ENCODE measurements around the gene SPTBN1. TPM values are rescaled to one million over a fixed set of nuclear protein-coding genes. Genes with fewer than 3 reads are reported as not detected.

Gene SPTBN1
- total and polyA plus RNA-seq, 2 experiments from 2014 or later, result 58.1 to 204 TPM

DNA sequence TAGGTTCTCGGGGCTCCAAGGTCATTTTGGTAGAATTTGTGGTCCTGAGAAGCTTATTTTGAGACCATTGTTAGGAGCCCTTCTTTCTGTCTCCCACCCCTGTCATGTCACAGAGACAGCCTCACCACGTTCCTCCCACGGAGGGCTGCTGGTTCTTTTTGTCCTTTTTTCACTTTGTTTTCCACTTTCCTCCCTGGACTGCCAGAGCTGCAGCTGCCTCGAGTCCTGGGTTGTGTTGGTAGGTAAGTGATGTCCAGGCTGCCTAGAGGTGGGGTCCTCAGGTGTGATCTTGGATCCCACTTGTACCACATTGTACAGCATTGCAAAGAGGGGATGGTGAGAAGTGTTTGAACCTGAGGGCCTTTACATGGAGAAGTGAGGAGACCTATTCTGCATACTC lies 137.1 kb downstream of the SPTBN1 start:
- ATAC-seq, result no peak
- Histone ChIP-seq H3K4me1 (ENCODE audit: insufficient read depth) (peaks cover 32% of the 10 kb centered on the region), H3K27me3 (ENCODE audit: insufficient read depth) (no peaks in the 10 kb centered on the region), H3K79me2 (replicated peaks; ENCODE audit: insufficient read depth) (peaks cover 100% of the 10 kb centered on the region), H3K4me2 (no peak overlapping the region), H4K20me1 (replicated peaks; ENCODE audit: insufficient read depth) (peaks cover 75% of the 10 kb centered on the region), H3K4me3 (no peak overlapping the region), H2AFZ (no peak overlapping the region), H3K27ac (ENCODE audit: low read depth) (no peak overlapping the region), H3F3A (replicated peaks; ENCODE audit: low read depth) (no peaks in the 10 kb centered on the region), H3K36me3 (ENCODE audit: insufficient read depth) (no peaks in the 10 kb centered on the region; the same call in 1 of the 2 replicates), H3K9me2 (ENCODE audit: insufficient read depth) (peaks cover 4% of the 10 kb centered on the region; the same call in 1 of the 2 replicates)
- peaks cover 6% of the 10 kb centered on the region for H3K36me3 Mint-ChIP-seq (ENCODE audit: low read depth)
- DNase-seq (ENCODE audit: low spot score), result no peak
- peaks cover 45% of the 10 kb centered on the region for H3K4me1 Mint-ChIP-seq
- peaks cover 15% of the 10 kb centered on the region for H3K27me3 Mint-ChIP-seq (ENCODE audit: insufficient read depth, low read depth, poor library complexity)
- TF ChIP-seq ZNF331 (CRISPR knock-in tag; IDR thresholded peaks at IDR 0.05; ENCODE audit: low read depth), result no peak
- TF ChIP-seq, protein P1, sequence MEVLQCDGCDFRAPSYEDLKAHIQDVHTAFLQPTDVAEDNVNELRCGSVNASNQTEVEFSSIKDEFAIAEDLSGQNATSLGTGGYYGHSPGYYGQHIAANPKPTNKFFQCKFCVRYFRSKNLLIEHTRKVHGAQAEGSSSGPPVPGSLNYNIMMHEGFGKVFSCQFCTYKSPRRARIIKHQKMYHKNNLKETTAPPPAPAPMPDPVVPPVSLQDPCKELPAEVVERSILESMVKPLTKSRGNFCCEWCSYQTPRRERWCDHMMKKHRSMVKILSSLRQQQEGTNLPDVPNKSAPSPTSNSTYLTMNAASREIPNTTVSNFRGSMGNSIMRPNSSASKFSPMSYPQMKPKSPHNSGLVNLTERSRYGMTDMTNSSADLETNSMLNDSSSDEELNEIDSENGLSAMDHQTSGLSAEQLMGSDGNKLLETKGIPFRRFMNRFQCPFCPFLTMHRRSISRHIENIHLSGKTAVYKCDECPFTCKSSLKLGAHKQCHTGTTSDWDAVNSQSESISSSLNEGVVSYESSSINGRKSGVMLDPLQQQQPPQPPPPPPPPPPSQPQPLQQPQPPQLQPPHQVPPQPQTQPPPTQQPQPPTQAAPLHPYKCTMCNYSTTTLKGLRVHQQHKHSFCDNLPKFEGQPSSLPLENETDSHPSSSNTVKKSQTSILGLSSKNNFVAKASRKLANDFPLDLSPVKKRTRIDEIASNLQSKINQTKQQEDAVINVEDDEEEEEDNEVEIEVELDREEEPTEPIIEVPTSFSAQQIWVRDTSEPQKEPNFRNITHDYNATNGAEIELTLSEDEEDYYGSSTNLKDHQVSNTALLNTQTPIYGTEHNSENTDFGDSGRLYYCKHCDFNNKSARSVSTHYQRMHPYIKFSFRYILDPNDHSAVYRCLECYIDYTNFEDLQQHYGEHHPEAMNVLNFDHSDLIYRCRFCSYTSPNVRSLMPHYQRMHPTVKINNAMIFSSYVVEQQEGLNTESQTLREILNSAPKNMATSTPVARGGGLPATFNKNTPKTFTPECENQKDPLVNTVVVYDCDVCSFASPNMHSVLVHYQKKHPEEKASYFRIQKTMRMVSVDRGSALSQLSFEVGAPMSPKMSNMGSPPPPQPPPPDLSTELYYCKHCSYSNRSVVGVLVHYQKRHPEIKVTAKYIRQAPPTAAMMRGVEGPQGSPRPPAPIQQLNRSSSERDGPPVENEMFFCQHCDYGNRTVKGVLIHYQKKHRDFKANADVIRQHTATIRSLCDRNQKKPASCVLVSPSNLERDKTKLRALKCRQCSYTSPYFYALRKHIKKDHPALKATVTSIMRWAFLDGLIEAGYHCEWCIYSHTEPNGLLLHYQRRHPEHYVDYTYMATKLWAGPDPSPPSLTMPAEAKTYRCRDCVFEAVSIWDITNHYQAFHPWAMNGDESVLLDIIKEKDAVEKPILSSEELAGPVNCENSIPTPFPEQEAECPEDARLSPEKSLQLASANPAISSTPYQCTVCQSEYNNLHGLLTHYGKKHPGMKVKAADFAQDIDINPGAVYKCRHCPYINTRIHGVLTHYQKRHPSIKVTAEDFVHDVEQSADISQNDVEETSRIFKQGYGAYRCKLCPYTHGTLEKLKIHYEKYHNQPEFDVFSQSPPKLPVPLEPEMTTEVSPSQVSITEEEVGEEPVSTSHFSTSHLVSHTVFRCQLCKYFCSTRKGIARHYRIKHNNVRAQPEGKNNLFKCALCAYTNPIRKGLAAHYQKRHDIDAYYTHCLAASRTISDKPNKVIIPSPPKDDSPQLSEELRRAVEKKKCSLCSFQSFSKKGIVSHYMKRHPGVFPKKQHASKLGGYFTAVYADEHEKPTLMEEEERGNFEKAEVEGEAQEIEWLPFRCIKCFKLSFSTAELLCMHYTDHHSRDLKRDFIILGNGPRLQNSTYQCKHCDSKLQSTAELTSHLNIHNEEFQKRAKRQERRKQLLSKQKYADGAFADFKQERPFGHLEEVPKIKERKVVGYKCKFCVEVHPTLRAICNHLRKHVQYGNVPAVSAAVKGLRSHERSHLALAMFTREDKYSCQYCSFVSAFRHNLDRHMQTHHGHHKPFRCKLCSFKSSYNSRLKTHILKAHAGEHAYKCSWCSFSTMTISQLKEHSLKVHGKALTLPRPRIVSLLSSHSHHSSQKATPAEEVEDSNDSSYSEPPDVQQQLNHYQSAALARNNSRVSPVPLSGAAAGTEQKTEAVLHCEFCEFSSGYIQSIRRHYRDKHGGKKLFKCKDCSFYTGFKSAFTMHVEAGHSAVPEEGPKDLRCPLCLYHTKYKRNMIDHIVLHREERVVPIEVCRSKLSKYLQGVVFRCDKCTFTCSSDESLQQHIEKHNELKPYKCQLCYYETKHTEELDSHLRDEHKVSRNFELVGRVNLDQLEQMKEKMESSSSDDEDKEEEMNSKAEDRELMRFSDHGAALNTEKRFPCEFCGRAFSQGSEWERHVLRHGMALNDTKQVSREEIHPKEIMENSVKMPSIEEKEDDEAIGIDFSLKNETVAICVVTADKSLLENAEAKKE (CRISPR knock-in tag; IDR thresholded peaks at IDR 0.05), result no peak
- TF ChIP-seq NANOG (IDR thresholded peaks at IDR 0.05; ENCODE audit: borderline replicate concordance), result no peak
- TF ChIP-seq POLR2AphosphoS5 (IDR thresholded peaks at IDR 0.05; ENCODE audit: low read depth), result no peak
- no peak overlapping the region for H3K4me3 Mint-ChIP-seq
- H3K9me3 Mint-ChIP-seq, result no peaks in the 10 kb centered on the region
- H3K27ac Mint-ChIP-seq, result no peak overlapping the region

DNA sequence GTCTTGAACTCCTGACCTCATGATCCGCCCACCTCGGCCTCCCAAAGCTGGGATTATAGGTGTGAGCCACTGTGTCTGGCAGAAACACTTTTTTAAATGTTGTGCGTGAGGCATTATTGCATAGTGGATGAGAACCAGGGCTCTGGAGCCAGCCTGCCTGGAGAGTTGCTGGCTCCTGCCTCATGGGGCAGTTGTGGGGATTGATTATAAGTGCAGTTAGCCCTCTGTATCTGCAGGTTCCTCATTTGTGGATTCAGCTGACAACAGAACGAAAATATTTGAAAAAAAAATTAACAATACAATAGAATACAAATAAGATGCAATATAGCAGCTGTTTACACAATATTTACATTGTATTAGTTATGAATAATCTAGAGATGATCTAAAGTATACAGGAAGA lies 137.9 kb downstream of the SPTBN1 start:
- no peak for ATAC-seq
- H3K4me3 Mint-ChIP-seq, result no peak overlapping the region

More for the DNA sequence above, 137.9 kb downstream of the SPTBN1 start:
- no peak overlapping the region for H3K4me2 ChIP-seq
- H4K20me1 ChIP-seq (replicated peaks; ENCODE audit: insufficient read depth), result peaks cover 70% of the 10 kb centered on the region
- Mint-ChIP-seq H3K4me1 (peaks cover 40% of the 10 kb centered on the region), H3K9me3 (no peaks in the 10 kb centered on the region), H3K27me3 (ENCODE audit: insufficient read depth, low read depth, poor library complexity) (peaks cover 12% of the 10 kb centered on the region), H3K27ac (no peak overlapping the region), H3K36me3 (ENCODE audit: low read depth) (peaks cover 14% of the 10 kb centered on the region)
- H3K36me3 ChIP-seq (ENCODE audit: insufficient read depth), result no peaks in the 10 kb centered on the region; the same call in 1 of the 2 replicates
- DNase-seq (ENCODE audit: low spot score), result no peak
- H3K4me1 ChIP-seq (ENCODE audit: insufficient read depth), result peaks cover 24% of the 10 kb centered on the region
- H3F3A ChIP-seq (replicated peaks; ENCODE audit: low read depth), result no peaks in the 10 kb centered on the region
- no peak overlapping the region for H2AFZ ChIP-seq
- peaks cover 100% of the 10 kb centered on the region for H3K79me2 ChIP-seq (replicated peaks; ENCODE audit: insufficient read depth)
- no peak overlapping the region for H3K4me3 ChIP-seq
- TF ChIP-seq STAT1 (IDR thresholded peaks at IDR 0.05; ENCODE audit: unreplicated experiment) (no peak), EZH2phosphoT487 (IDR thresholded peaks at IDR 0.05; ENCODE audit: unreplicated experiment) (no peak), EZH2 (IDR thresholded peaks at IDR 0.05; ENCODE audit: low read depth, unreplicated experiment) (no peak), JUNB (IDR thresholded peaks at IDR 0.05; ENCODE audit: unreplicated experiment) (no peak)
- H3K27me3 ChIP-seq (ENCODE audit: insufficient read depth), result no peaks in the 10 kb centered on the region
- no peak overlapping the region for H3K27ac ChIP-seq (ENCODE audit: low read depth)
- H3K9me2 ChIP-seq (ENCODE audit: insufficient read depth), result peaks cover 12% of the 10 kb centered on the region

Data from GM23338 (cell line).